Measurements from ENCODE around the gene SMO. TPM values are rescaled to one million over a fixed set of nuclear protein-coding genes. Genes with fewer than 3 reads are reported as not detected.

SMO gene
- total RNA-seq, 2 donors from 2014 or later: 8.7 to 16.4 TPM

DNA sequence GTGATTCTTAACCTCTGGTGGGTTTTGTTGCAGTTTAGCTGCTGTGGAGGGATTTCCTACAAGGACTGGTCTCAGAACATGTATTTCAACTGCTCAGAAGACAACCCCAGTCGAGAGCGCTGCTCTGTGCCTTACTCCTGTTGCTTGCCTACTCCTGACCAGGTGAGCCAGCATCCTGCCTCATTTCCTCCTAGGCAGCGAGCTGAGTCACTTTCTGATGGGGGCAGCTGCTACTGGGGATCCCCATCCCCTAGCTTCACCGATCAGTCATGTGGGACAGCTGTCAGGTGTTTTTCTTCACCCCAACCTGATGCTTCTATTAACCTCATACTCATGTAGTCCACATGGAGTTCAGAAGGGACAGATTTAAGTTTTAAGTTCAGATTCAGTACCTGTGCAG lies 21.7 kb upstream of the SMO start:
- no peaks in the 10 kb centered on the region for H3K36me3 ChIP-seq
- TF ChIP-seq, protein P1, sequence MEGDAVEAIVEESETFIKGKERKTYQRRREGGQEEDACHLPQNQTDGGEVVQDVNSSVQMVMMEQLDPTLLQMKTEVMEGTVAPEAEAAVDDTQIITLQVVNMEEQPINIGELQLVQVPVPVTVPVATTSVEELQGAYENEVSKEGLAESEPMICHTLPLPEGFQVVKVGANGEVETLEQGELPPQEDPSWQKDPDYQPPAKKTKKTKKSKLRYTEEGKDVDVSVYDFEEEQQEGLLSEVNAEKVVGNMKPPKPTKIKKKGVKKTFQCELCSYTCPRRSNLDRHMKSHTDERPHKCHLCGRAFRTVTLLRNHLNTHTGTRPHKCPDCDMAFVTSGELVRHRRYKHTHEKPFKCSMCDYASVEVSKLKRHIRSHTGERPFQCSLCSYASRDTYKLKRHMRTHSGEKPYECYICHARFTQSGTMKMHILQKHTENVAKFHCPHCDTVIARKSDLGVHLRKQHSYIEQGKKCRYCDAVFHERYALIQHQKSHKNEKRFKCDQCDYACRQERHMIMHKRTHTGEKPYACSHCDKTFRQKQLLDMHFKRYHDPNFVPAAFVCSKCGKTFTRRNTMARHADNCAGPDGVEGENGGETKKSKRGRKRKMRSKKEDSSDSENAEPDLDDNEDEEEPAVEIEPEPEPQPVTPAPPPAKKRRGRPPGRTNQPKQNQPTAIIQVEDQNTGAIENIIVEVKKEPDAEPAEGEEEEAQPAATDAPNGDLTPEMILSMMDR (IDR thresholded peaks at IDR 0.05): no peak
- H3K27me3 ChIP-seq (replicated peaks; ENCODE audit: insufficient read depth): no peaks in the 10 kb centered on the region
- no peak overlapping the region for H3K27ac ChIP-seq
- H3K9me3 ChIP-seq: no peaks in the 10 kb centered on the region
- ATAC-seq (ENCODE audit: insufficient number of reproducible peaks, low FRiP score, low read depth) (no peak), DNase-seq (ENCODE audit: low spot score) (no peak)
- peaks cover 4 to 15% of the 10 kb centered on the region in 2 donors for H3K4me1 ChIP-seq (ENCODE audit: control insufficient read depth in 1 of 2, low read depth in 2 of 2)
- H3K4me3 ChIP-seq: no peak overlapping the region

DNA sequence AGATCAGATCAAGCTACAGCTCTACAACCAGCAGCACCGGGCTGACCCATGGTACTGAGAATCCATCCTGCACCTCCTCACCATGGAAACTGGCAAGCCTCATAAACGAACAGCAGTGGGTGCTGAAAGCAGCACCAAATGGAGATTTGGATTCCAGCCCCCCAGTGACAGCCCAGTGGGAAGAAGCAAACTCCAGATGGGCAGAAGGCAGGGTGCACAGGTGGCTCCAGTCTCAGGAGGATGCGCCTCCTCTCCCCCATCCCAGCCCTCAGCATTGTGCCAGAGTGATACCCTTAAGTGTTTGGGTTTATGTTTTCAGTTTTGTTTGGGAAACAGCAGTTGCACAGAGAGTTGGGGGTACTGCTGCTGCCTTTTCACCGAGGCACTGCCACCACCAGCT lies 20.6 kb upstream of the SMO start:
- Histone ChIP-seq H3K4me1 (ENCODE audit: control insufficient read depth in 1 of 2, low read depth in 2 of 2) (peaks cover 4 to 15% of the 10 kb centered on the region in 2 donors), H3K27me3 (replicated peaks; ENCODE audit: insufficient read depth) (no peaks in the 10 kb centered on the region), H3K36me3 (no peaks in the 10 kb centered on the region), H3K4me3 (no peak overlapping the region), H3K9me3 (no peaks in the 10 kb centered on the region), H3K27ac (no peak overlapping the region)
- TF ChIP-seq, protein P1 (IDR thresholded peaks at IDR 0.05): no peak
- DNase-seq (ENCODE audit: low spot score): no peak
- ATAC-seq (ENCODE audit: insufficient number of reproducible peaks, low FRiP score, low read depth): no peak

DNA sequence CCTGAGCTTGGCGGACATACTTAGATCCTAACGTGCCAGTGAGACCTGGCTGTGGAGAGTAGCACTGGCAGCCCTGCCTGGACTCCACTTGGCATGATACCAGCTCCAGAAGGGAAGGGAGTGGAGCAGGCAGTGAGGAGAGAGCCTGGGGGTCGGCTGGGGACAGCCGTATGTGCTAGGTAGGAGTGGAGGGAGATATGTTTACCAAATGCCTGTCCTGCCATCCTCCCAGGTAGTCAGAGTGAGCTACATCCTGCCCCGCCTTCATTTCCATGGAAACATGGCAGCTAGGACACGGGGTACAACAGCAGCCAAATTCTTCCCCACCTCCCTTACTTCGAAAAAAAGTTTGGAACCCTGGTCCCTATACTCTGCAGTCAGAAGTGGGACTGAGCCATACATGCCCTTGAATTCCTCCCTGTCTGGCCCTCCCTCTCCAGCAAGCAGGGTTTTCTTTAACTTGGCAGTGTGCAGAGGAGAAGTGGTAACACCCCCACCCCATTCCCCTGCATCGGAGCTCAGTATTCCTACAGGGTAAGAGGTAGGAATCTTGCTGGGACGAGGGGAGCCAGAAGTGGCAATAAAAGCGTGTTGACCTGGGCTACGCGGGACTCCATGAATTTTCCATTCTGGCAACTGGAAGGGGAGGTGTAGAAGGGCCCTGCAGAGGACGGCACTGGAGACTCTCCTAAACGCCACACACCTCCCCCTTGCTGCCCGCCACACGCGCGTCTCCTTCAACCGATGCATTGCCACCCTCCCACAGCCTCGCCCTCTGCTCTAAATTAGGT lies 20.0 kb upstream of the SMO start:
- ATAC-seq (ENCODE audit: insufficient number of reproducible peaks, low FRiP score, low read depth): no peak
- Histone ChIP-seq H3K36me3 (no peaks in the 10 kb centered on the region), H3K27ac (peak overlapping the region in 1 of 2 donors; percentile 35), H3K4me3 (peak overlapping the region; percentile 80), H3K4me1 (ENCODE audit: control insufficient read depth in 1 of 2, low read depth in 2 of 2) (peaks cover 4 to 15% of the 10 kb centered on the region in 2 donors), H3K27me3 (replicated peaks; ENCODE audit: insufficient read depth) (no peaks in the 10 kb centered on the region), H3K9me3 (no peaks in the 10 kb centered on the region)
- no peak for DNase-seq (ENCODE audit: low spot score)
- TF ChIP-seq, protein P1 (IDR thresholded peaks at IDR 0.05): no peak

- Histone ChIP-seq H3K4me1 (ENCODE audit: control insufficient read depth in 1 of 2, low read depth in 2 of 2) (peaks cover 4 to 15% of the 10 kb centered on the region in 2 donors), H3K4me3 (peak overlapping the region; percentile 80), H3K27me3 (replicated peaks; ENCODE audit: insufficient read depth) (no peaks in the 10 kb centered on the region), H3K27ac (peak overlapping the region; percentile 29 to 35), H3K9me3 (no peaks in the 10 kb centered on the region), H3K36me3 (no peaks in the 10 kb centered on the region)
- peak; percentile 37 for ATAC-seq (ENCODE audit: insufficient number of reproducible peaks, low FRiP score, low read depth)
- DNase-seq (ENCODE audit: low spot score): no peak
- TF ChIP-seq, protein P1 (IDR thresholded peaks at IDR 0.05): no peak
Measured at GRCh38 chr7:129169171-129169671, 19.2 kb upstream of the SMO start.

DNA sequence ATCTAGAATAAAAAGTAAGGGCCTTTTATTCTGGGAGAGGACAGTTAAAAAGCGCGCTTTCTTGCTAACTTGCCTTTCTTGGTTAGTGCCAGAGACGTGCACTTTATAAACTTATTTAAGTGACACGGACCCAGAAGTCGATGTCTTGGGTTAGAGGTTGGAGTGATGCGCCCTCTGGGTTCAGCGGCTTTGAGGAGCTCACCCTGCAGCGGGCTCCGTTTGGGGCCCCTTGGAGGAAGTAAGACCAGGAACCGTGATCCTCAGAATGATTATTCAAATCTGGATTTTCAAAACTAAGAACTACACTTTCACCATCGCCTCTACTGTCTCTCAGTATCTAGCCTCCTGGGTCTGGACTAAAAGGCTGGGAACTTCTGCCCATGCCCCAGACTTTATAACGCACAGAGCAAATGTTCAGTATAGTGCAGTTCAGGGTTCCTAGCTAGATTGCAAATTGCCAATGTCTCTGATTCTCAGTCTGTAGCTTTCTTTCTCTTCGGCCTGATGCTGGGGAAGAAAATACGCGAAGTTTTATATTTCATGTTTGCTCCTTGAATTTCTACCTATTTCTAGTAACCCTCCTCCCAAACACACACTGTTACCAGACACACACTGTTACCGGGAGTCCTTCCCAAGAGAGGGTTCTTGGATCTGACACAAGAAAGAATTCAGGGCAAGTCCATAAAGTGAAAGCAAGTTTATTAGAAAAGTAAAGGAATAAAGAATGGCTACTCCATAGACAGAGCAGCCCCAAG lies 18.6 kb upstream of the SMO start:
- ATAC-seq (ENCODE audit: insufficient number of reproducible peaks, low FRiP score, low read depth): no peak
- peak overlapping the region in 1 of 2 donors; percentile 35 for H3K27ac ChIP-seq
- no peak for DNase-seq (ENCODE audit: low spot score)

More for the DNA sequence above, 18.6 kb upstream of the SMO start:
- Histone ChIP-seq H3K4me3 (peak overlapping the region; percentile 80), H3K36me3 (no peaks in the 10 kb centered on the region), H3K27me3 (replicated peaks; ENCODE audit: insufficient read depth) (no peaks in the 10 kb centered on the region), H3K9me3 (no peaks in the 10 kb centered on the region), H3K4me1 (ENCODE audit: control insufficient read depth in 1 of 2, low read depth in 2 of 2) (peaks cover 4 to 15% of the 10 kb centered on the region in 2 donors)
- TF ChIP-seq, protein P1 (IDR thresholded peaks at IDR 0.05): no peak

Data from thoracic aorta (tissue), 2 donors.